Activated CD4-positive, alpha-beta T cell treated with anti-CD3 and anti-CD28 coated beads, Interleukin-2, amount 10 ng/mL, durations not matched to agents 7 days and 5 days (primary cell): ENCODE results near the gene MYRF. TPM values are rescaled to one million over a fixed set of nuclear protein-coding genes. Genes with fewer than 3 reads are reported as not detected.

Experiments
- CTCF ChIA-PET: fragments of 350-600 bp; sonication (Branson Sonifier 250); formaldehyde crosslinking; loops from one replicate; lab custom pipeline; 2021; ENCODE audit warnings: antibody characterized with exemption; lab: Charles Lee
- POLR2A ChIA-PET: fragments of 350-600 bp; sonication (Branson Sonifier 250); formaldehyde crosslinking; loops from one replicate; lab custom pipeline; 2021; ENCODE audit warnings: antibody characterized with exemption; lab: Charles Lee
- DNase-seq: peaks from one replicate; pipeline ENCODE4 v3.0.0-alpha.2; 2020
- H3K27ac Mint-ChIP-seq: one replicate; pipeline ENCODE4 v1.8.0; 2021; ENCODE audit warnings: mild to moderate bottlenecking, moderate library complexity, mixed read lengths
- H3K27me3 Mint-ChIP-seq: one replicate; pipeline ENCODE4 v1.8.0; 2021; ENCODE audit warnings: mixed read lengths
- H3K36me3 Mint-ChIP-seq: one replicate; pipeline ENCODE4 v1.8.0; 2021; ENCODE audit warnings: low read depth, mixed read lengths
- H3K4me1 Mint-ChIP-seq: one replicate; pipeline ENCODE4 v1.8.0; 2021; ENCODE audit warnings: mixed read lengths
- H3K4me3 Mint-ChIP-seq: one replicate; pipeline ENCODE4 v1.8.0; 2021; ENCODE audit warnings: mild to moderate bottlenecking, moderate library complexity, mixed read lengths
- H3K9me3 Mint-ChIP-seq: one replicate; pipeline ENCODE4 v1.8.0; 2021; ENCODE audit warnings: mixed read lengths
- total RNA-seq, 2 experiments: library from RNA; stranded (reverse); gene quantifications; one replicate each; pipeline ENCODE4 v1.2.3, GENCODE V29; 2021

MYRF gene
- total RNA-seq, 2 experiments from 2014 or later, result 1.1 to 1.2 TPM

- peaks cover 22% of the 10 kb centered on the region for H3K36me3 Mint-ChIP-seq
- H3K27me3 Mint-ChIP-seq, result peaks cover 4% of the 10 kb centered on the region
- peaks cover 65% of the 10 kb centered on the region for H3K4me1 Mint-ChIP-seq
- ChIA-PET POLR2A (interaction anchor here (2.3 kb wide), 1 partner anchor 15 kb away, joined by 9 read pairs; no protein-coding TSS in a partner anchor), CTCF (interaction anchor here (1.1 to 3.3 kb wide), 3 partner anchors 12 to 32 kb away, joined by 3 to 12 read pairs (median 11); no protein-coding TSS in a partner anchor)
- H3K27ac Mint-ChIP-seq, result peak overlapping the region; percentile 63
- no peak for DNase-seq
- peak overlapping the region; percentile 85 for H3K4me3 Mint-ChIP-seq
- no peaks in the 10 kb centered on the region for H3K9me3 Mint-ChIP-seq
These were observed 78.0 kb downstream of the MYRF start for GRCh38 chr11:61830237-61831105.

GRCh38 chr11:61832207-61832606 is 79.8 kb downstream of the MYRF start:
- ChIA-PET POLR2A (no interaction called here), CTCF (interaction anchor here (1.1 kb wide), 1 partner anchor 39 kb away, joined by 4 read pairs; no protein-coding TSS in a partner anchor)
- Mint-ChIP-seq H3K4me1 (peaks cover 70% of the 10 kb centered on the region), H3K4me3 (no peak overlapping the region), H3K27me3 (peaks cover 1% of the 10 kb centered on the region), H3K36me3 (peaks cover 25% of the 10 kb centered on the region), H3K27ac (peak overlapping the region; percentile 72), H3K9me3 (no peaks in the 10 kb centered on the region)
- no peak for DNase-seq

- no peaks in the 10 kb centered on the region for H3K27me3 Mint-ChIP-seq
- H3K4me1 Mint-ChIP-seq, result peaks cover 69% of the 10 kb centered on the region
- no peak overlapping the region for H3K4me3 Mint-ChIP-seq
- H3K9me3 Mint-ChIP-seq, result no peaks in the 10 kb centered on the region
- ChIA-PET CTCF (interaction anchor here (1.2 kb wide), 1 partner anchor 20 kb away, joined by 3 read pairs; no protein-coding TSS in a partner anchor), POLR2A (no interaction called here)
- H3K36me3 Mint-ChIP-seq, result peaks cover 26% of the 10 kb centered on the region
- peak overlapping the region; percentile 97 for H3K27ac Mint-ChIP-seq
- DNase-seq, result no peak
These were observed 80.3 kb downstream of the MYRF start for GRCh38 chr11:61832754-61833153.

GRCh38 chr11:61833471-61833870 is 81.0 kb downstream of the MYRF start:
- peaks cover 31% of the 10 kb centered on the region for H3K36me3 Mint-ChIP-seq
- DNase-seq, result peak; percentile 25
- POLR2A ChIA-PET, result no interaction called here
- peaks cover 69% of the 10 kb centered on the region for H3K4me1 Mint-ChIP-seq
- H3K4me3 Mint-ChIP-seq, result no peak overlapping the region
- CTCF ChIA-PET, result interaction anchor here (1.1 to 2.2 kb wide), 5 partner anchors 16 to 275 kb away, joined by 3 to 9 read pairs (median 4); no protein-coding TSS in a partner anchor
- no peaks in the 10 kb centered on the region for H3K9me3 Mint-ChIP-seq
- H3K27ac Mint-ChIP-seq, result peak overlapping the region; percentile 97
- H3K27me3 Mint-ChIP-seq, result no peaks in the 10 kb centered on the region

GRCh38 chr11:61833926-61834277 is 81.5 kb downstream of the MYRF start:
- Mint-ChIP-seq H3K9me3 (no peaks in the 10 kb centered on the region), H3K27me3 (no peaks in the 10 kb centered on the region), H3K27ac (peak overlapping the region; percentile 97), H3K4me1 (peaks cover 69% of the 10 kb centered on the region), H3K4me3 (peak overlapping the region; percentile 35), H3K36me3 (peaks cover 36% of the 10 kb centered on the region)
- CTCF ChIA-PET, result interaction anchor here (1.1 to 2.2 kb wide), 5 partner anchors 16 to 274 kb away, joined by 3 to 9 read pairs (median 4); no protein-coding TSS in a partner anchor
- POLR2A ChIA-PET, result interaction anchor here (1.5 kb wide), 1 partner anchor 19 kb away, joined by 6 read pairs; no protein-coding TSS in a partner anchor
- DNase-seq, result no peak

GRCh38 chr11:61834278-61835048 is 82.0 kb downstream of the MYRF start:
- ChIA-PET CTCF (interaction anchor here (0.7 to 2.2 kb wide), 7 partner anchors 10 to 429 kb away, joined by 3 to 9 read pairs (median 3); partner anchors contain the start of genes FEN1 and TMEM258), POLR2A (interaction anchor here (1.5 kb wide), 1 partner anchor 19 kb away, joined by 6 read pairs; no protein-coding TSS in a partner anchor)
- Mint-ChIP-seq H3K27me3 (no peaks in the 10 kb centered on the region), H3K27ac (peak overlapping the region; percentile 97), H3K4me1 (peaks cover 65% of the 10 kb centered on the region), H3K4me3 (peak overlapping the region; percentile 57), H3K36me3 (peaks cover 40% of the 10 kb centered on the region), H3K9me3 (no peaks in the 10 kb centered on the region)
- peak; percentile 82 for DNase-seq

GRCh38 chr11:61836193-61836592 is 83.8 kb downstream of the MYRF start:
- H3K27ac Mint-ChIP-seq, result peak overlapping the region; percentile 81
- no peak for DNase-seq
- POLR2A ChIA-PET, result no interaction called here
- no peaks in the 10 kb centered on the region for H3K27me3 Mint-ChIP-seq
- CTCF ChIA-PET, result no interaction called here
- peaks cover 48% of the 10 kb centered on the region for H3K36me3 Mint-ChIP-seq
- peaks cover 51% of the 10 kb centered on the region for H3K4me1 Mint-ChIP-seq
- no peak overlapping the region for H3K4me3 Mint-ChIP-seq
- H3K9me3 Mint-ChIP-seq, result no peaks in the 10 kb centered on the region

GRCh38 chr11:61837411-61838005 is 85.1 kb downstream of the MYRF start:
- ChIA-PET CTCF (interaction anchor here (0.5 to 0.9 kb wide), 2 partner anchors 12 to 41 kb away, joined by 3 read pairs; no protein-coding TSS in a partner anchor), POLR2A (no interaction called here)
- no peak for DNase-seq
- Mint-ChIP-seq H3K4me1 (peaks cover 38% of the 10 kb centered on the region), H3K27ac (no peak overlapping the region), H3K27me3 (no peaks in the 10 kb centered on the region), H3K36me3 (peaks cover 57% of the 10 kb centered on the region), H3K4me3 (no peak overlapping the region), H3K9me3 (no peaks in the 10 kb centered on the region)

Other genes with a start within 250 kb of the MYRF start
- not detected for gene LRRC10B, start 243.9 kb upstream of the MYRF start, total RNA-seq
- gene SYT7, start 171.6 kb upstream of the MYRF start, total RNA-seq, result not detected
- under 1 TPM; 0.44 to 0.45 TPM for gene DAGLA, start 72.2 kb upstream of the MYRF start, total RNA-seq
- 100 to 1,000 TPM; 154 to 160 TPM for gene TMEM258, start 40.0 kb downstream of the MYRF start, total RNA-seq
- gene FEN1, start 40.3 kb downstream of the MYRF start, total RNA-seq, result 100 to 1,000 TPM in 1 of 2 experiments, 10 to 100 TPM in 1; 98.6 to 118 TPM
- gene FADS1, start 64.4 kb downstream of the MYRF start, total RNA-seq, result 10 to 100 TPM; 25.7 to 27.1 TPM
- gene FADS2, start 75.7 kb downstream of the MYRF start, total RNA-seq, result 100 to 1,000 TPM; 128 to 135 TPM
- 1 to 10 TPM; 2.9 to 3.7 TPM for gene FADS3, start 138.9 kb downstream of the MYRF start, total RNA-seq
- gene RAB3IL1, start 164.9 kb downstream of the MYRF start, total RNA-seq, result not detected
- gene BEST1, start 197.7 kb downstream of the MYRF start, total RNA-seq, result not detected
- 100 to 1,000 TPM; 751 to 840 TPM for gene FTH1, start 215.0 kb downstream of the MYRF start, total RNA-seq